Endothelial cell of umbilical vein (primary cell): ENCODE results near the gene PCARE. TPM values are rescaled to one million over a fixed set of nuclear protein-coding genes. Genes with fewer than 3 reads are reported as not detected.

ENCODE experiments used
- BruUV-seq: library from RNA; stranded (reverse); fragments of 400-500 nt; replicated peaks from 2 replicates; lab custom pipeline; 2021; lab: Mats Ljungman, UMichigan
- CTCF ChIA-PET: fragments of 300-600, 350-600 bp; sonication (Branson Sonifier 250); formaldehyde crosslinking; loops from one replicate; lab custom pipeline; 2021; ENCODE audit warnings: antibody characterized with exemption, inconsistent platforms; lab: Charles Lee
- POLR2A ChIA-PET: fragments of 300-600, 350-600 bp; sonication (Branson Sonifier 250); formaldehyde crosslinking; loops from one replicate; lab custom pipeline; 2021; ENCODE audit warnings: antibody characterized with exemption, inconsistent platforms; lab: Charles Lee
- DNase-seq: peaks from one replicate; pipeline ENCODE4 v3.0.0-alpha.2; 2011; ENCODE audit warnings: low read depth, low spot score
- FAIRE-seq: peaks from 2 replicates; lab custom pipeline; 2011; peaks lifted over from hg19 to GRCh38; lab: Jason Lieb, UNC
- H2AFZ ChIP-seq: 2 replicates; pipeline ENCODE4 v1.6.0; 2012; ENCODE audit warnings: low read depth, low read length, control low read depth, inconsistent platforms
- H3K27ac ChIP-seq: 2 replicates; pipeline ENCODE4 v1.5.1; 2011; ENCODE audit warnings: low read depth, mild to moderate bottlenecking, control low read depth, low read length, moderate library complexity; ENCODE audit not compliant: insufficient read depth
- H3K27me3 ChIP-seq, 2 experiments: 2 replicates each; pipeline versions ENCODE4 v1.6.0 to v1.6.1; 2011; ENCODE audit warnings: low read length in 2 of 2, mixed read lengths in 1 of 2; ENCODE audit not compliant: control insufficient read depth in 2 of 2, insufficient read depth in 2 of 2
- H3K36me3 ChIP-seq, 2 experiments: 2 replicates in 1 of 2; 3 replicates in 1 of 2; pipeline ENCODE4 v1.5.1; 2011; ENCODE audit warnings: low read length in 2 of 2, mild to moderate bottlenecking in 1 of 2, moderate library complexity in 1 of 2; ENCODE audit not compliant: control insufficient read depth in 2 of 2, insufficient read depth in 2 of 2; ENCODE audit errors: extremely low read depth in 1 of 2
- H3K4me1 ChIP-seq: 3 replicates; pipeline ENCODE4 v1.5.1; 2011; ENCODE audit warnings: mild to moderate bottlenecking, low read length; ENCODE audit not compliant: control insufficient read depth, insufficient read depth; ENCODE audit errors: extremely low read depth
- H3K4me2 ChIP-seq: 2 replicates; pipeline ENCODE4 v1.6.1; 2011; ENCODE audit warnings: low read length, control low read depth, mixed read lengths; ENCODE audit not compliant: insufficient read depth
- H3K4me3 ChIP-seq, 3 experiments: fragments of 200-600 bp in 1 of 3; sonication (generic), shearing (Covaris generic) in 1 of 3; replicated peaks in 1 of 3; 2 replicates each; pipeline ENCODE4 v1.5.1; 2011 to 2016; ENCODE audit warnings: control low read depth in 3 of 3, low read length in 3 of 3, mild to moderate bottlenecking in 2 of 3, inconsistent platforms in 1 of 3, low read depth in 1 of 3, moderate library complexity in 1 of 3; ENCODE audit not compliant: insufficient read depth in 1 of 3
- H3K79me2 ChIP-seq: 2 replicates; pipeline ENCODE4 v1.6.0; 2012; ENCODE audit warnings: low read length, inconsistent platforms; ENCODE audit not compliant: control insufficient read depth, insufficient read depth
- H3K9ac ChIP-seq: replicated peaks from 2 replicates; pipeline ENCODE3; 2011; ENCODE audit warnings: low read length, control low read depth; ENCODE audit not compliant: insufficient read depth; ENCODE audit errors: extremely low read depth
- H3K9me1 ChIP-seq: replicated peaks from 3 replicates; pipeline ENCODE4 v1.6.0; 2011; ENCODE audit warnings: mild to moderate bottlenecking, low read length; ENCODE audit not compliant: control insufficient read depth, insufficient read depth; ENCODE audit errors: extremely low read depth
- H3K9me3 ChIP-seq: replicated peaks from 2 replicates; pipeline ENCODE4 v1.5.1; 2012; ENCODE audit warnings: low read length, inconsistent platforms; ENCODE audit not compliant: control insufficient read depth, insufficient read depth
- H4K20me1 ChIP-seq: replicated peaks from 2 replicates; pipeline ENCODE3; 2011; ENCODE audit warnings: mild to moderate bottlenecking, low read length; ENCODE audit not compliant: control insufficient read depth, insufficient read depth; ENCODE audit errors: extremely low read depth
- EZH2 ChIP-seq: IDR thresholded peaks from 2 replicates; pipeline ENCODE4 v1.6.1; 2012; ENCODE audit warnings: borderline replicate concordance, low read depth, mild to moderate bottlenecking, moderate library complexity, low read length, inconsistent platforms; ENCODE audit not compliant: severe bottlenecking
- FOS ChIP-seq: IDR thresholded peaks from 2 replicates; pipeline ENCODE4 v1.6.1; 2011; ENCODE audit warnings: mild to moderate bottlenecking, low read length, moderate library complexity, borderline replicate concordance; ENCODE audit not compliant: insufficient read depth
- GATA2 ChIP-seq: IDR thresholded peaks from 2 replicates; pipeline ENCODE4 v1.7.0; 2011; ENCODE audit warnings: low read depth, mild to moderate bottlenecking, moderate library complexity, mixed read lengths, low read length; ENCODE audit not compliant: insufficient read length, insufficient read depth
- JUN ChIP-seq: IDR thresholded peaks from 2 replicates; pipeline ENCODE4 v1.6.1; 2011; ENCODE audit warnings: borderline replicate concordance, low read depth; ENCODE audit not compliant: insufficient read length, insufficient read depth
- MYC ChIP-seq: IDR thresholded peaks from one replicate; pipeline ENCODE4 v1.6.1; 2011; ENCODE audit warnings: mild to moderate bottlenecking, low read depth, low read length
- POLR2A ChIP-seq: IDR thresholded peaks from 2 replicates; pipeline ENCODE4 v1.6.1; 2012; ENCODE audit warnings: low read depth, mild to moderate bottlenecking, control low read depth, low read length
- POLR2AphosphoS5 ChIP-seq: IDR thresholded peaks from 2 replicates; pipeline ENCODE4 v1.6.1; 2012; ENCODE audit warnings: low read depth, mild to moderate bottlenecking, control low read depth, low read length, moderate library complexity; ENCODE audit not compliant: insufficient read depth
- dilution Hi-C: fragments of 300-500 bp; cut with MboI; formaldehyde crosslinking; loops from one replicate; pipeline ENCODE4 v1.15.0; 2019; ENCODE audit warnings: low sequenced_read_pairs; ENCODE audit not compliant: extremely low pct_ligation_motif_present
- intact Hi-C: fragments of 100-400 bp; cut with micrococcal nuclease; formaldehyde crosslinking; loops from one replicate; pipeline ENCODE4 v1.10.0; 2022
- polyA plus RNA-seq, 4 experiments: library from polyadenylated mRNA; depleted of rRNA in 3 of 4; stranded (reverse) in 3 of 4; unstranded in 1 of 4; fragments of >200 nt; gene quantifications; 2 replicates each; pipeline versions ENCODE4 v1.2.1 to v1.2.3, GENCODE V29; 2011 to 2012; ENCODE audit warnings: missing spikeins in 1 of 4
- total RNA-seq: library from RNA; stranded (reverse); gene quantifications from 2 replicates; pipeline ENCODE4 v1.2.3, GENCODE V29; 2021
- TF ChIP-seq, protein P1 (sequence below): IDR thresholded peaks from 2 replicates; pipeline ENCODE4 v1.6.1; 2011; ENCODE audit not compliant: insufficient read depth, insufficient read length
- TF ChIP-seq, protein P2 (sequence below), 2 donors: IDR thresholded peaks; 1 replicate in 1 of 2; 2 replicates in 1 of 2; pipeline ENCODE4 v1.5.1; 2011; ENCODE audit warnings: low read length in 2 of 2, mild to moderate bottlenecking in 2 of 2, moderate library complexity in 2 of 2, control low read depth in 1 of 2, inconsistent platforms in 1 of 2, low read depth in 1 of 2; ENCODE audit not compliant: insufficient read depth in 1 of 2; ENCODE audit errors: extremely low read depth in 1 of 2

Gene PCARE
- total and polyA plus RNA-seq, 2 donors (not counting 3 experiments of a cell fraction or from before 2014, with no cell fraction given): not detected

DNA sequence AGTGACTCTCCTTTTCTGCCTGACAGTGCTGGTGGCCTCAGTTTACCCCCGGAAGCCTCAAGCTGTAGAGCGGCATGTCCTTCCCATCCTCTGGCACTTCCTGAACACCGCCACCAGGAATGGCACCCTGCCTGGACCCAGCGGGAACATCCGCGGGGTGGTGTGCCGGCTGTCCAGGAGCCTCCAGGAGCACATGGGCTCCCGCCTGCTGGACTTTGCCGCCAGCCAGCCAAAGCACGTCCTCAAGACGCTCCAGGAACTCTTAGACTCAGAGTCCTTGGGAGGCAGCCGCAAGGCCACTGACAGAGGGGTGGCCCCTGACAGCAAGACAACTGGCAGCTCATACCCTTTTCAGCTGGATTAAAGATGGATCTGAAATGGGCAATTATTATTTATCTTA, 22.6 kb downstream of the PCARE start:
- TF ChIP-seq JUN: no peak
- no peak for TF ChIP-seq FOS
- no peak for TF ChIP-seq POLR2A
- TF ChIP-seq GATA2: no peak
- TF ChIP-seq, protein P1, sequence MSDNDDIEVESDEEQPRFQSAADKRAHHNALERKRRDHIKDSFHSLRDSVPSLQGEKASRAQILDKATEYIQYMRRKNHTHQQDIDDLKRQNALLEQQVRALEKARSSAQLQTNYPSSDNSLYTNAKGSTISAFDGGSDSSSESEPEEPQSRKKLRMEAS: no peak
- TF ChIP-seq MYC: no peak
- TF ChIP-seq, protein P2, sequence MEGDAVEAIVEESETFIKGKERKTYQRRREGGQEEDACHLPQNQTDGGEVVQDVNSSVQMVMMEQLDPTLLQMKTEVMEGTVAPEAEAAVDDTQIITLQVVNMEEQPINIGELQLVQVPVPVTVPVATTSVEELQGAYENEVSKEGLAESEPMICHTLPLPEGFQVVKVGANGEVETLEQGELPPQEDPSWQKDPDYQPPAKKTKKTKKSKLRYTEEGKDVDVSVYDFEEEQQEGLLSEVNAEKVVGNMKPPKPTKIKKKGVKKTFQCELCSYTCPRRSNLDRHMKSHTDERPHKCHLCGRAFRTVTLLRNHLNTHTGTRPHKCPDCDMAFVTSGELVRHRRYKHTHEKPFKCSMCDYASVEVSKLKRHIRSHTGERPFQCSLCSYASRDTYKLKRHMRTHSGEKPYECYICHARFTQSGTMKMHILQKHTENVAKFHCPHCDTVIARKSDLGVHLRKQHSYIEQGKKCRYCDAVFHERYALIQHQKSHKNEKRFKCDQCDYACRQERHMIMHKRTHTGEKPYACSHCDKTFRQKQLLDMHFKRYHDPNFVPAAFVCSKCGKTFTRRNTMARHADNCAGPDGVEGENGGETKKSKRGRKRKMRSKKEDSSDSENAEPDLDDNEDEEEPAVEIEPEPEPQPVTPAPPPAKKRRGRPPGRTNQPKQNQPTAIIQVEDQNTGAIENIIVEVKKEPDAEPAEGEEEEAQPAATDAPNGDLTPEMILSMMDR (IDR thresholded peaks at IDR 0.05; ENCODE audit: extremely low read depth in 1 of 2, insufficient read depth in 1 of 2, low read depth in 1 of 2, low read length in 2 of 2): no peak
- no peak for TF ChIP-seq EZH2
- no peak for TF ChIP-seq POLR2AphosphoS5
- no peak overlapping the region for H3K9ac ChIP-seq
- H3K9me3 ChIP-seq: no peaks in the 10 kb centered on the region
- FAIRE-seq (no peak), DNase-seq (no peak)
- ChIA-PET POLR2A (no interaction called here), CTCF (no interaction called here)
- no peak overlapping the region for H2AFZ ChIP-seq
- no peaks in the 10 kb centered on the region for H3K36me3 ChIP-seq
- no peaks in the 10 kb centered on the region for H3K4me1 ChIP-seq
- no peaks in the 10 kb centered on the region for H3K9me1 ChIP-seq
- H3K4me2 ChIP-seq: no peak overlapping the region
- H3K79me2 ChIP-seq: no peaks in the 10 kb centered on the region
- no peaks in the 10 kb centered on the region for H4K20me1 ChIP-seq
- H3K27ac ChIP-seq: no peak overlapping the region
- H3K4me3 ChIP-seq: no peak overlapping the region
- intact Hi-C loops (loop anchor here (5.0 kb wide), 1 partner anchor 146 kb away; no protein-coding TSS in a partner anchor), dilution Hi-C loops (no loop called here)
- no TSS peak for BruUV-seq
- no peaks in the 10 kb centered on the region for H3K27me3 ChIP-seq
